SK-N-MC (cell line): ENCODE measurements around the gene VWCE.
"Not testable (repeated sequence)": the region's sequence is repeated elsewhere in the genome, so short reads cannot be mapped to it uniquely, and the experiment has no call there.

ENCODE experiments used
- EZH2 ChIP-seq: fragments of 200-600 bp; sonication (generic); IDR thresholded peaks from one replicate; pipeline ENCODE4 v1.6.1; 2017; ENCODE audit warnings: antibody characterized with exemption
- POLR2AphosphoS5 ChIP-seq: IDR thresholded peaks from 2 replicates; pipeline ENCODE4 v1.6.1; 2012; ENCODE audit warnings: mild to moderate bottlenecking, low read depth, low read length, borderline replicate concordance

DNA sequence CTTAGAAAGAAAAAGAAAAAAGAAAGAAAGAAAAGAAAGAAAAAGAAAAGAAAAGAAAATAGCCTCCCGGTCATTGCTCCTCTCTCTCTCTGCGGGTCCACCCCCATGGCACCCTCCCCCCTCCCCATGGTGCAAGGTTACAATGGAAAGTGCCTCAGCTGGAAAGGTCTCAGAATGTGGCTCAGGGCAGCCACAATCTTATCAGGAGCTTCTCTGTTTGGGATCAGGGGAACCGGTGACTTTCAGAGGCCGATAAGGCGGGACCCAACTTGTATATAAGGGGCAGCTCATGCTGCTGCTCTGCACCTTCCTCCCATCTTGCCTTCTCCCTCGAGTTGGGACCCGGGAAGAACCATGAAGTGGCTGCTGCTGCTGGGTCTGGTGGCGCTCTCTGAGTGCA is 73.1 kb downstream of the VWCE start, which contains the start of gene PGA4:
- not testable (repeated sequence) for TF ChIP-seq EZH2, POLR2AphosphoS5
